Lung (tissue), 12 donors: ENCODE results near the gene FBXO36. TPM values are rescaled to one million over a fixed set of nuclear protein-coding genes. Genes with fewer than 3 reads are reported as not detected.

Experiments
- ATAC-seq: fragments of 200-7000 bp; cut with Tn5 transposase; one replicate; pipeline ENCODE4 v1.9.1; 2020; ENCODE audit warnings: moderate number of reproducible peaks; ENCODE audit not compliant: insufficient read depth, low FRiP score
- DNase-seq, 3 donors: peaks; one replicate each; pipeline ENCODE4 v3.0.0-alpha.2; 2013 to 2017
- H3K27ac ChIP-seq, 2 donors: one replicate each; pipeline ENCODE4 v1.5.1; 2013; ENCODE audit warnings: mild to moderate bottlenecking in 2 of 2, moderate library complexity in 2 of 2, control low read depth in 1 of 2, inconsistent platforms in 1 of 2, low read depth in 1 of 2, low read length in 1 of 2
- H3K27me3 ChIP-seq, 3 donors: one replicate each; pipeline ENCODE4 v1.5.1; 2013; ENCODE audit warnings: low read length in 2 of 3; ENCODE audit not compliant: control insufficient read depth in 3 of 3, insufficient read depth in 3 of 3
- H3K36me3 ChIP-seq, 4 donors: one replicate each; pipeline ENCODE4 v1.5.1; 2013; ENCODE audit warnings: low read length in 4 of 4, mild to moderate bottlenecking in 1 of 4, moderate library complexity in 1 of 4; ENCODE audit not compliant: control insufficient read depth in 4 of 4, insufficient read depth in 4 of 4
- H3K4me1 ChIP-seq, 5 donors: one replicate each; pipeline ENCODE4 v1.5.1; 2013; ENCODE audit warnings: low read length in 5 of 5, mild to moderate bottlenecking in 2 of 5, moderate library complexity in 1 of 5; ENCODE audit not compliant: control insufficient read depth in 5 of 5, insufficient read depth in 5 of 5
- H3K4me3 ChIP-seq: one replicate; pipeline ENCODE4 v1.5.1; 2013; ENCODE audit warnings: mild to moderate bottlenecking, control low read depth, moderate library complexity
- H3K9ac ChIP-seq, 2 donors: one replicate each; pipeline ENCODE4 v1.5.1; 2013; ENCODE audit warnings: low read length in 2 of 2, control low read depth in 1 of 2; ENCODE audit not compliant: insufficient read depth in 1 of 2
- H3K9me3 ChIP-seq, 4 donors: one replicate each; pipeline ENCODE4 v1.5.1; 2013; ENCODE audit warnings: low read length in 3 of 4, mild to moderate bottlenecking in 1 of 4, moderate library complexity in 1 of 4; ENCODE audit not compliant: control insufficient read depth in 4 of 4, insufficient read depth in 3 of 4
- WGBS, 2 donors: extraction: QIAGEN DNeasy Blood & Tissue Kit; methylation state at CpG; one replicate each; pipeline ENCODE4 v1.1.7; 2013; 5-methylcytosine and 5-hydroxymethylcytosine counted together
- polyA plus RNA-seq, 2 donors: library from polyadenylated mRNA; stranded (reverse); fragments of 200-250 nt; gene quantifications; one replicate each; pipeline ENCODE4 v1.2.1, GENCODE V29; 2013
- total RNA-seq, 2 donors: library from RNA; depleted of rRNA in 1 of 2; stranded (reverse); fragments of >200 nt in 1 of 2; gene quantifications; one replicate each; pipeline ENCODE4 v1.2.1, GENCODE V29; 2014 to 2021
- TF ChIP-seq, protein P1 (sequence below): IDR thresholded peaks from 2 replicates; pipeline ENCODE4 v1.5.1; 2012; ENCODE audit warnings: mild to moderate bottlenecking; ENCODE audit errors: control extremely low read depth, extremely low read depth
- donor health status: control.
- donor health status: control.
- donor health status: Bipolar disorder and iron deficiency.
- donor health status: healthy.
- donor health status: DM: yes; HTN: yes; CAD: no.

The FBXO36 gene
- total and polyA plus RNA-seq, 4 donors: 2.2 to 9.3 (median 4.4) TPM

DNA sequence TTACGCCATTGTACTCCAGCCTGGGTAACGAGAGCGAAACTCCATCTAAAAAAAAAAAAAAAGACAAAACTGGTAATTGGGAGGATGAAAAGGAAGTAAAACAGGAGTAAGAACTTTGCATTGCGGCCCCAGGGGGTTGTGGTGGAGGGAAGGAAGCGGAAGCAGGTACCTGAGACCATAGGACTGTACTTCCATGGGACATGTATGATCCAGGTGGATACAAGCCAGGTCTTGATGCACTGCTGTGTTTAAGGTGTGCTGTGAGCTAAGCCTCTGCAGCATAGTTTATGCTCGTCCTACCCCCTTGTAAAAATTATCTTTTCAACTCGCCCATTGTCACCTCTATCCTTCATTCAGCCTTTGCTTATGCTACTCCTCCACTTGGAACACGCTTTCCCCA, 23.7 kb downstream of the FBXO36 start:
- ATAC-seq: no peak
- WGBS, 2 donors: 92 to 95% methylated on average over 8 of the region's 8 CpGs
- Histone ChIP-seq H3K27ac (no peak overlapping the region), H3K4me1 (no peaks in the 10 kb centered on the region), H3K9ac (no peak overlapping the region), H3K9me3 (no peaks in the 10 kb centered on the region), H3K36me3 (no peaks in the 10 kb centered on the region), H3K27me3 (no peaks in the 10 kb centered on the region), H3K4me3 (no peak overlapping the region)
- DNase-seq: no peak
- TF ChIP-seq, protein P1, sequence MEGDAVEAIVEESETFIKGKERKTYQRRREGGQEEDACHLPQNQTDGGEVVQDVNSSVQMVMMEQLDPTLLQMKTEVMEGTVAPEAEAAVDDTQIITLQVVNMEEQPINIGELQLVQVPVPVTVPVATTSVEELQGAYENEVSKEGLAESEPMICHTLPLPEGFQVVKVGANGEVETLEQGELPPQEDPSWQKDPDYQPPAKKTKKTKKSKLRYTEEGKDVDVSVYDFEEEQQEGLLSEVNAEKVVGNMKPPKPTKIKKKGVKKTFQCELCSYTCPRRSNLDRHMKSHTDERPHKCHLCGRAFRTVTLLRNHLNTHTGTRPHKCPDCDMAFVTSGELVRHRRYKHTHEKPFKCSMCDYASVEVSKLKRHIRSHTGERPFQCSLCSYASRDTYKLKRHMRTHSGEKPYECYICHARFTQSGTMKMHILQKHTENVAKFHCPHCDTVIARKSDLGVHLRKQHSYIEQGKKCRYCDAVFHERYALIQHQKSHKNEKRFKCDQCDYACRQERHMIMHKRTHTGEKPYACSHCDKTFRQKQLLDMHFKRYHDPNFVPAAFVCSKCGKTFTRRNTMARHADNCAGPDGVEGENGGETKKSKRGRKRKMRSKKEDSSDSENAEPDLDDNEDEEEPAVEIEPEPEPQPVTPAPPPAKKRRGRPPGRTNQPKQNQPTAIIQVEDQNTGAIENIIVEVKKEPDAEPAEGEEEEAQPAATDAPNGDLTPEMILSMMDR: no peak

DNA sequence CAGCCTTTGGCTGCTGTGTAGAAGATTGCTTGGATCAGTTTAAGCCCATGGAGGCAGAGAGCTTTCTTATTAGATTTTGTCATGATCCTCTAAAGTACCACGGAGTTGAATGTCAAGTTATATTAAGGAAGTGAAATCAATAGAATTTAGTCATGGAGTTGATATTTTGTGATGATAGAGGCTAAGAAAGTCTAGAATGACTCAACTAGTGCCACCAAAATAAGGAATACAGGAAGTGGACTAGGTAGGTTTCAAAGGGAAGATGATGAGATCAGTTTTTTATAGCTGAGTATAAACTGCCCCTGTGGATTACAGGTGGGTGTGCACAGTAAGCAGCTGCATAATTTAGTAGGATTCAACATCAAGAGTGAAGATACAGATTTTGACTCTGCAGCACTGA, 25.2 kb downstream of the FBXO36 start:
- Histone ChIP-seq H3K27ac (no peak overlapping the region), H3K9ac (no peak overlapping the region), H3K9me3 (no peaks in the 10 kb centered on the region), H3K4me1 (no peaks in the 10 kb centered on the region), H3K4me3 (no peak overlapping the region), H3K36me3 (no peaks in the 10 kb centered on the region), H3K27me3 (no peaks in the 10 kb centered on the region)
- DNase-seq (no peak), ATAC-seq (no peak)
- 85 to 86% methylated on average over 1 of the region's 1 CpG for WGBS, 2 donors
- TF ChIP-seq, protein P1: no peak

DNA sequence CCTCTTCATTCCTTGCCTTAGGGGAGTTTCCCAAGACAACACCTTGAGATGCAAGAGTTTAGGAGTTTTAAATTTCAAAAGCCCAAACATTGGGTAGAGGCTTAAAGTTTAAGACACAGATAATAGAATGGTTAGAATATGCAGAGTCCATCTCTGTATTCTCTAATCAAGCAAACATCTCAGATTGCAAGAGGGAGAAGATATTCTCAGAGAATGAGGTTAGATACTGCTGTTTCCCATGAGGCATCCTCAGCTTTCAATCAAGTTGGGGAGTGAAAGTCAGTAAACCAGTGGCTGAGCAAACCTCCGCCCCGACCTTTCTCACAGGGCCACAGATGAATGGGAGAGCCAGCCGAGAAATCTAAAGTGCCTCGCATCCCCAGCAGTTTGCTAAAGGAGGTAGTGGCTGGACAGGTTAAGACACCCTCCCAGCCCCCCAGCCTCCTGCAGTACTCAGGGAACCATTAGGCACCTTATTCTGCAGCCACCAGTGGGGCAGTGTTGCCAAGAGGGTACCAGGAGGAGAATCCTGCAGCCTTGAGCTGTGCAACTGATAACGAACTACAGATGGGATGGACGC, 30.0 kb downstream of the FBXO36 start:
- DNase-seq (no peak), ATAC-seq (no peak)
- Histone ChIP-seq H3K4me1 (no peaks in the 10 kb centered on the region), H3K27me3 (no peaks in the 10 kb centered on the region), H3K4me3 (no peak overlapping the region), H3K9ac (no peak overlapping the region), H3K27ac (no peak overlapping the region), H3K9me3 (no peaks in the 10 kb centered on the region), H3K36me3 (no peaks in the 10 kb centered on the region)
- 92 to 93% methylated on average over 6 of the region's 6 CpGs for WGBS, 2 donors
- TF ChIP-seq, protein P1: no peak

DNA sequence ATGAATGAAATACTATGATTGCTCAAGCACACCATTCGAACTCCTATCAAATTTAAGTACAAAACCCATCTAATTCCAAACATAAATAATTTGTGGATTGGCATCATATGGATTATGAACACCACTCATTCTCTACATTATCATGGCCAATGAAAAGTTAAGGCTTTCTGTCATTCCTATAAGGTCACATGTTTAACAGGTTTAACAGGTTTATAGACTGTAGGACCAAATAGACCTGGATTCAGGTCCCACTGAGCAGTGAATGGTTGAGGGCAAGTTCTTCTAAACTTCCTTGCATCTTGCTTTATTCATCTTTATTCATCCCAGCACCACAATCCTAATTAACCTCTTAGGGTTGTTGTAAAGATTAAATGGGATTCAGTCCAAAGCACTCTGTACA, 33.4 kb downstream of the FBXO36 start:
- no peak overlapping the region for H3K9ac ChIP-seq
- H3K27ac ChIP-seq: no peak overlapping the region
- H3K36me3 ChIP-seq: no peaks in the 10 kb centered on the region
- WGBS, 2 donors: 93 to 94% methylated on average over 1 of the region's 1 CpG
- no peaks in the 10 kb centered on the region for H3K4me1 ChIP-seq
- TF ChIP-seq, protein P1: no peak
- DNase-seq (no peak), ATAC-seq (no peak)
- H3K9me3 ChIP-seq: no peaks in the 10 kb centered on the region
- H3K27me3 ChIP-seq: no peaks in the 10 kb centered on the region
- H3K4me3 ChIP-seq: no peak overlapping the region
